ENCODE results near the gene ECHDC3.

The ECHDC3 gene

DNA sequence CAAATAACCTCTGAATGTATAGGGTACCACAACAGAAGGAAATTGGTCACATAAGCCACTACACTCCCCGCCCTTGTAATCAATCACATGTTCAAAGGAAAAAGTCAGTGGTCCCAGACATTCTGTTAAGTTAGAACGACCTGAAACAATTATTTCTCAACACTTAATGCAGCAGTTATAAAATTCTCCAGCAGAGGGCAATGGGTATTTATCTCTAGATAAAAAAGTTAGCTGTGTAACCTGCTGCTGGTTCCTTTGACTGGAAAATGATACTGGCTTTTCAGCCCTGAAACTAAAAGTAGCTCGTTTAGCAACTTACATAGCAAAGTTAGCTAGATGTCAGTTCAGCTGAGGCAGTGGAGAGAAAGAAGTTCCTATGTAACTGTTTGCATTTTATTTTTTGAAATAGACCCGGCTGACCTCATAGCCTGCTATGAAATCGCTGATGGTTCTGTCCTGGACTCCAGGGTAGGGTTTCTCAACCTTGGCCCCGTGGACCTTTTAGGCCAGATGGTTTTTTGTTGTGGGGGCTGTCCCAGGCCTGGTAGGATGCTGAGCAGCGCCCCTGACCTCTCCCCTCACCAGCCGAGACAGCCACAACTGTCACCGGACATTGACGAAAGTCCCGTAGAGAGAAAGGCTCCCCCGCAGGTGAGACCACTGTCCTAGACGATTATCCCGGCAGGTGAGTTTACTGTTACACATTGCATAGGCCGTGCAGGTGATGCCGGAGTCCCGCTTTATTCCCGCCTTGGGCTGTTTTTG, 40.8 kb downstream of the ECHDC3 start:
- DNase-seq (ENCODE audit: low spot score), result peak; percentile 26

DNA sequence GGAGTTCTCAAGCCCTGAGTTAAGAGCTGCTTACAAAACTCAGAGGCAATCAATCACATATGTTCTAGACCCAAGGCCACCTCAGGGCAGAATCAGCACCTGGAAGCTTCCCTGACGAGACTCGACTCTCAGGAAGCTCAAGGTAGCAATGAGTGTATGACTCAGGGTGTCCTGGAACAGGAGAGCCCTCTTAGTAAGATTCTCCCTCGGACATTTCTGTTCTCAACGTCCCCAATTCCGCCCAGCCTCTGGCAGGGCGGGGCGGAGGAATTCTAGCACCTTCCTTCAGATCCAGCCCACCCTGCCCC, 41.3 kb downstream of the ECHDC3 start:
- DNase-seq (ENCODE audit: low spot score), result no peak

DNA sequence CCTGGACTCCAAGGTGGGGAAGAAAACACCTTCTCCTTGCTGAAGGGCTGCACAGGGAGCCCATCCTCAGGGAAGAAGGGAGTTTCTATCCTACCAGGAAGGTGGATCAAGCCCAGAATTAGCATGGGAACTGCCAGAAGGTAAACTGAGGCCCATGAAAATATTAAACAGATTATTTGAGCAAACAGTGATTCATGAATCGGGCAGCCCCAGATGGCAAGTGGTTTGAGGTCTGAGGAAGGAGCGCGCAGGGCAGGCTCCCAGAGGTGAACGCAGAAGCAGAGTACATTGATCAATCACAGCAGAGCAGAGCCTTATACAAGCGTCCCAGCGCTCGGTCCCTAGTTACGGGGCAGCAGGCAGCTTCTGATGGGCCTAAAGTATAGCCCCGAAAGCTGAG, 45.2 kb downstream of the ECHDC3 start:
- no peak for DNase-seq (ENCODE audit: low spot score)

DNA sequence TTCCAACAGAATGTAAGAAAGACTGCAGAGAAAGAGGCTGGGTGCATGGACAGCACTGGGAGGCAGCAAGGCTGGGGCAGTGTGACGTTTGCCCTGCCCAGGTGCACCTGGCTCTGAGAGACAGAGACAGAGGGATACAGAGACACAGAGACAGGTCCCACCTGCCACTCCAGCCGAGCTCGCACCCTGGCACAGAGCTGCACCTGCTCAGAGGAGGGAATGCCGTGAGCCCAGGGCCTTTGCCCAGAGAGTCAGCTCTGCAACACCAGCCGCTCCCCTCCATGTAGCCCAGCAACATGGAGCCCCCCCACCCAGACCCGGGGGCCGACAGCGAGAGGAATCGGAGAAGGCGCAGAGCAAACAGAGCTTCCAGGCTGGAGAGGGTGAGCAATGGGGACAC, 45.7 kb downstream of the ECHDC3 start:
- DNase-seq (ENCODE audit: low spot score), result no peak

DNA sequence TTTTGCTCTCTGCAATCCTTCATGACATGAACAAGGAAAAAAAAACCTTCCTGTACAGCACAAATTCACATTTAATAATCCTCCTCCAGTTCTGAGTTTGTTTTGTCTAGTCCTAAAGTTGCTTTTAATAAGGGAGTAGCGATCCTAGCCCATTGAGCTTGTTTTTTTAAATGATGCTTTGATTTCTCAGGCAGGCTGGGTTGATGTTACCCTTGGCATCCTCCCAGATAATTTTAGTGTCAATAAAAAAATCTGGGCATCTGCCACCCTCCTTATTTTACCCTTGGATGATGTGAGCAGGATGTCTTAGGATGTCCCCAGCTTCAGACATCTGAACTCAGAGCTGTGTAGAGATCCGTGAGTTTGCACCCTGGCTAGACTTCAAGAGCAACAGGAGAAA, 47.1 kb downstream of the ECHDC3 start:
- no peak for DNase-seq (ENCODE audit: low spot score)

DNA sequence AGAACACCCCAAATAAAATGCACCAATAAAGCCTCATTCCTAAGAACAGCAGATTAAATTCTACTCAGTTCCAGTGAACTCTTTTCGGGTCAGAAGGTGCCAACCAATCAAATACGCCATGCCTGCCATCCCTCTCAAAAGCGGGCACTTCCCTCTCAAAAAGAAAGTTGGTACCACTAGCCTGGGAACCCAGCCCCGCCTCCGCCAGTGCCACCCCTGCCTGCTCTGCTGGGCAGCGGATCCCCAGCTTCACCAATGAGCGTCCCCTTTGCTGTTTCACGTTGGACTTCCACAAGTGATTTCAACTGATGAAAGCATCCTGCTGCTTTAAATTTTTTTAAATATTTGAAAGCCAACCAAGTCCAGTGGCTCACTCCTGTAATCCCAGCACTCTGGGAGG, 47.8 kb downstream of the ECHDC3 start:
- DNase-seq (ENCODE audit: low spot score), result no peak

DNA sequence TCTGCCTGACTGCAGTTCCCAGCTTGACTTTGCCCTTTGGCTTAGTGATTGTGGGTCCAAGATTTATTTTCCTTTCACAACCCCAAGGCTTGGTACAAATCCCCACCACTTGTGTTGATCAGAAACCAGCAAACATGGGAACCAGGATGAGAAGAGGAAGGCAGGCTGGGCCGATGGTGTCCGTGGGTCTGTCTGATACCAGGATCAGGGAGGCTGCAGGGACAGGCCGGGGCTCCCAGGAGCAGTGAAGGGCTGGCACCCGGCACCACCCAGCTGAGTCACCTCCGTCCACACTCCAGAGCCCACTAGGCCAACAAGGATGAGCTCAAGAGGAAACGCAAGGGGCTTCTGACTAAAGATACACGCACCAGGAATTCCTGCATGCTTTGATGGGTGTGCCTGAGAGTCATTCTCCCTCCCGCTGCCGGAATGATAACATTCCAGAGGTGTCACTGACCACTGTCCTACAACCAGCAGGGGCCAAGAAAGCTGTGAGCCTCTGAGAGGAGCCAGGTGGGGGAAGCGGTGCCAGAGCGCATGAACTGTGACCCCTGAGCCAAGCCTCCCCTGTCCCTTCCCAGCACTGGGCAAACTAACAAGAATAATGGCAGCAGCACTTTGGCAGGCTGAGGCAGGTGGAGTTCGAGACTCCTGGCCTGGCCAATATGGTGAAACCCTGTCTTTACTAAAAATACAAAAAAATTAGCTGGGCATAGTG, 51.7 kb downstream of the ECHDC3 start:
- DNase-seq (ENCODE audit: low spot score), result no peak

DNA sequence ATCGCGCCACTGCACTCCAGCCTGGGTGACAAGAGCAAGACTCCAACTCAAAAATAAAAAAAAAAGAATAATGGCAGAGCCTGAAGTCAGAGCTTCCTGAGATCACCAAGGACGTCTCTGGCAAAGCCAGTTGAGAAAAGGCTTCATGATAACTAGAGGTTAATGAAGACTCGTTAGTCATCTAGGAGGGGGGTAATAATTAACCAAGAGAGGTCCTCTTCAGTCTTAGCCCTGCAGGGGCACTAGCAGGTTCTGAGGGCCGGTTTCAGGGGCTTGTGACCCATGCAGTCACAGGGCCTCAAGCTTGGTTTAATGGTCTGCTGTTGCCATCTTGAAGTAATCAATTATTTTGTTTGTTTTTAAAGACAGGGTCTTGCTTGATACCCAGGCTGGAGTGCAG, 52.4 kb downstream of the ECHDC3 start:
- no peak for DNase-seq (ENCODE audit: low spot score)

DNA sequence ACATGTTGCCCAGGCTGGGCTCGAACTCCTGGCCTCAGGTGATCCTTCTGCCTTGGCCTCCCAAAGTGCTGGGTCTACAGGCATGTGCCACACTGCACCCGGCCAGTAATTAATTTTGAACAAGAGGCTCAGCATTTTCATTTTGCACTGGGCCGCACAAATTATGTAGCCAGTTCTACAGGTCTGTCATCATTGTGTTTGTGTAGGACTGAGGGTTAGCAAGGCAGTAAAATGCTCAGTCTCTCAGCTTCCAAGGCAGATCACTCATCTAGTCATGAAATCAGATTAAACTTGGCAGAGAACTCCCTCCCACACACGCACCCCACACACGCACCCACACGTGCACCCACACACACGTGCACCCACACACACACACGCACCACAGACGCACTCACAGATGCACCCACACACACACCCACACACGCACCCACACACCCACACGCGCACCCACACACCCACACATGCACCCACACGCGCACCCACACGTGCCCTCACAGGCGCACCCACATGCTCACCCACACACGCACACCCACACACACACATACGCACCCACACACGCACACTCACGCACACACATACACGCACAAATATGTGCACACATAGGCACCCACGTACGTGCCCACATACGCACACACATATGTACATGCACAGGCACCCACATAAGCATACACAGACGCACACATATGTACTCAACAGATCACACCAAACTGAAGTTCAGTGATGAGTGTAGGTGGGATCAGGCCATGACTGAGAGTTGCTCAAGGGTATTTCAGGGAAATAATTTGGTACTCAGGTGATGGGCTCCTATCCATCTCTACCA, 53.1 kb downstream of the ECHDC3 start:
- no peak for DNase-seq (ENCODE audit: low spot score)

DNA sequence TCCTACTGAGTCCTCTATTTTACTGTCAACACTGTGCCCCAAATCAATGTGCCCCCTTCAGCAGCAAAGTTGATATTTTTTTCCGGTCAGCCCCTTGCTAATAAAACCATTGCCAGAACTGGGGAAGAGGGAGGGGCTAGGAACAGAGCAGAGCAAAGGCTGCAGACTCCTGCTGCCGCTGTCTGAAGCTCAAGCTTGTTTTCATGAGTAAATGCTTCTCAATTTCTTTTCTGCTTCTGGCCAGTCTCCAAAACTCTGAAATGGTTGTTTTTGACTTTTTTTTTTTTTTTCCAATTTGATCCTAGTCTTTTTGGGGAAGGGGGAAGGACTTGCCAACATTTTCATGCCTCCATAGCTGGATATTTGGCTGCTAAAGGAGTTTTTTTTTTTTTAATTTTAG, 54.3 kb downstream of the ECHDC3 start:
- DNase-seq (ENCODE audit: low spot score), result no peak

DNA sequence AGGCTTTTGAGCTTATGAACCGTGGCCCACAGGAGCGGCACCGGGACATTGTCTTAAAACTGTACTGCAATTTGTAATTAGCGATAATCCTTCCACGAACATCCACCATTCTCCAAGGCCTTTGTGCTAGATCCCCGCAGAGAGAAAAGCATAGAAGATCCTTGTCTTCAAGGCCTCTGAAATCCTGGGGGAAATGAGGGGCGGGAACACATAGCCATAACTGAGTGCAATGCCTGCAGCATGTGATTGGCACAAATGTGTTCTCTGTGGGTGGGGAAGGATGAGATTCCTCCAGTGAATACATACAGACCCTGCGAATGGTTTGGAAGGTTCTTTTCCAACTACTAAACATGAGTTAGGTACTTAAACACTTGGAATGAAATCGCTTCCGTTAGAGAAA, 55.1 kb downstream of the ECHDC3 start:
- DNase-seq (ENCODE audit: low spot score), result no peak

DNA sequence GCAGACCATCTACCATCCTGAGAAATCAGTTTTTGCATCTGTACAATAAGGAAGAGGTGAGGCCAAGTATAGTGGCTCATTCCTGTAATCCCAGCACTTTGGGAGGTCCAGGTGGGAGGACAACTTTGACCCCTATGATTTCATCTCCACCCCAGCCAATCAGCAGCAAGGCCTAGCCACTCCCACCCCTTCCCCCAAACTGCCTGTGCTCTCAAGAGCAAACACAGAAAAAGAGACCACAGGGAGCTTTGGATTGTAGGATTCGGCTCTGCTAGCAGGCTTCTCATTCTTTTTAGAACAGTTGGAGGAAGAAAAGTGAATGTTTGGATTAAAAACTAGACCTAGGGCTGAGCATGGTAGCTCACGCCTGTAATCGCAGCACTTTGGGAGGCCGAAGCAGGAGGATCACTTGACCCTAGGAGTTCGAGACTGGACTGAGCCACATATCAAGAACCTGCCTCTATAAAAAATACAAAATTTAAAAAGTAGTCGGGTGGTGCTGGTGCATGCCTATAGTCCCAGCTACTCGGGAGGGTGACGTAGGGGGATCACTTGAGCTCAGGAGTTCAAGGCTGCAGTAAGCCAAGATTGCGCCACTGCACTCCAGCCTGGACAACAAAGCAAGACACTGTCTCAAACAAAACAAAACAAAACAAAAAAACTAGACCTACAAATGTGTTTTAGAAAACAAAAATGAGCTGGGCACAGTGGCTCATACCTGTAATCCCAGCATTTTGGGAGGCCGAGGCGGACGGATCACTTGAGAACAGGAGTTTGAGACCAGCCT, 55.9 kb downstream of the ECHDC3 start:
- DNase-seq (ENCODE audit: low spot score), result no peak

DNA sequence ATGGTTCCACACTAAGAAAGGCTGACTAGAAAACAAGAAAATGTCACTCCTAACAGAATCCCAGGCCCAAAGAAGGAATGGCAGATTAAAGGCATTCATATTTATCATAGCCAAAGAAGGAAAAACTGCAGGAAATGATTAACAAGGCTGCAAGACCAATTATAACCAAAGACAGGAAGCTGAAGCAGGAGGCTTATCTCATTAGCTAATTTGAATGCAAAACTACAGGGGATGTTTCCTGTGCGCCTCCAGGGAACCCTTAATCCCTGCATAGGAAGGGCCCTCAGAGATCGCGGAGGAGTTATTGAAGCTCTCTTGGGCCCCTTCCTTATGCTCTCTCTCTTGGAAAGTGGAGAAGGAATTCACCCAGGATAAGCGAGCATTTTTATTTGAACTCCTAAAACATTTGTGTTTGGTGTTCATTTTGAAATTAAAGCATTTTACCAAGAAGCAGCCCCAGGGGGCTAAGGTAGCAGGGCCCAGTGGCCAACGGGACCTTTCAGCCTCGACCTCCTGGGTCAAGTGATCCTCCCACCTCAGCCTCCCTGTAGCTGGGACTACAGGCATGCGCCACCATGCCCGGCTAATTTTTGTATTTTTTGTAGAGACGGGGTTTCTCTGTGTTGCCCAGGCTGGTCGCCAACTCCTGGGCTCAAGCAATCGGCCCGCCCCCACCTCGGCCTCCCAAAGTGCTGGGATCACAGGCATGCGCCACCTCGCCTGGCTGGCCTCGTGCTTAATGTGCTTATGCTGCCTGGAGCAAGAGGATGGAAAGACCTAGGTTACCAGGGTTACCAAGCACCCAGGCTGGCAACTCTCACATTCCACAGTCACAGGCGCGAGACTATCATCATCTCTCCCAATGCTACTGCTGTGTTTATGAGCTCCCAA, 56.9 kb downstream of the ECHDC3 start:
- DNase-seq (ENCODE audit: low spot score), result no peak

DNA sequence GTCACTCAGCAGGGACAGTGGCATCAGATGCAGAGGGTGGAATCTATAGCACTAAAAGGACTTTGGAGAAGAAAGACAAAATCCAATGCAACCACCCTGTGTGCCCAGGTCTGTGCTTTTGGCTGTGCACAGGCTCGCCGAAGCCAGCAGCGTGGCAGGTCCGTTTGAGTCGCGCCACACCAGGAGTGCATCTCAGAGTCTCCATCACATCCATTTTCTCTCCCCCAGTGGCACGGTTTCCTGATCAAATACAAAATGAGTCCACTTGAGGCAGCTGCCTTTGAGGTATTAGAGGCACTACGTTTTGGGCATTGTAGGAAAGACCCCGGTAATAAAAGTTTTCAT, 57.5 kb downstream of the ECHDC3 start:
- DNase-seq (ENCODE audit: low spot score), result no peak

DNA sequence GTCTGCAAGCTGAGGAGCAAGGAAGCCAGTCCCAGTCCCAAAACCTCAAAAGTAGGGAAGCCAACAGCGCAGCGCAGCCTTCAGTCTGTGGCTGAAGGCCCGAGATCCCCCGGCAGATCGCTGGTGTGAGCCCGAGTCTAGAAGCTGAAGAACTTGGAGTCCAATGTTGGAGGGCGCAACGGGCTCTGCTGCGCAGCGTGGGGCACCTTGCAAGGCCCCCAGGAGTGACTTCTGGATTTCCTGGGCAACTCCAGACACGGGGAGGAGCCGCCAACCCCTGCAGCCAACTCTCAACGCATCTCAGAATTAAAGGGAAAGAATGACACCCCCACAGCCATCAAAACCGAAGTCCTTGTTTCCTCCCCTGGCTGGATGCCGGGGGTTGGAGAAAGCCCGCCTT, 62.2 kb downstream of the ECHDC3 start:
- DNase-seq (ENCODE audit: low spot score), result no peak

DNA sequence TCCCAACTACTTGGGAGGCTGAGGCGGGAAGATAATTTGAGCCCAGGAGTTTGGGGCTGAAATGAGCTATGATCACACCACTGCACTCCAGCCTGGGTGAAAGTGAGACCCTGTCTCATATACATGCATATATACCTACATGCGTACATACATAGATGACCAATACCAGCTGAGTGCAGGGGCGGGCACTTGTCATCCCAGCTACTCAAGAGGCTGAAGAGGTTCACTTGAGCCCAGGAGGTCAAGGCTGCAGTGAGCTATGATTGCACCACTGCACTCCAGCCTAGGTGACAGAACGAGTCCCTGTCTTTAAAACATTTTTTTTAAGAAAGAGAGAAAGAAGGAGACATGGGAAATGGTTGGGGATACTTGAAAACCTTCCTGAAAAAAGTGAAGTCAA, 63.6 kb downstream of the ECHDC3 start:
- no peak for DNase-seq (ENCODE audit: low spot score)

DNA sequence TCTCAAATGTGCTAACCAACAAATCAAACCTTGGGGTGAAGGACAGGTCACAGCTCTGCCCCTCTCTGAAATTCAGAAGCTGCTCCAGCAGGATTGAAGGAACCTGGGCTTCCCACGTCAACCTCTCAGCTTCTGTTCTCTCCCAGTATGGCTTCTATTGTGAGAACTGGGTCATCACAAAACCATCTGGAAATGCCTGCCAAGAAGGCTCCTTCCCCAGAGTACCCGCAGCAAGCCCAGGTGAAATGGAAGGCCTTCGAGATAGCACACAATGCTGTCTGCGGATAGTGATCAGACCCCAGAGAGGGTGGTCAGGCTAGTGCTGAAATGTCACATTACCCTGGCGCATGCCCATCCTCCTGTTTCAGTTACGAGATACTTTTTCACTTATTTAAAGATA, 64.5 kb downstream of the ECHDC3 start:
- DNase-seq (ENCODE audit: low spot score), result no peak

DNA sequence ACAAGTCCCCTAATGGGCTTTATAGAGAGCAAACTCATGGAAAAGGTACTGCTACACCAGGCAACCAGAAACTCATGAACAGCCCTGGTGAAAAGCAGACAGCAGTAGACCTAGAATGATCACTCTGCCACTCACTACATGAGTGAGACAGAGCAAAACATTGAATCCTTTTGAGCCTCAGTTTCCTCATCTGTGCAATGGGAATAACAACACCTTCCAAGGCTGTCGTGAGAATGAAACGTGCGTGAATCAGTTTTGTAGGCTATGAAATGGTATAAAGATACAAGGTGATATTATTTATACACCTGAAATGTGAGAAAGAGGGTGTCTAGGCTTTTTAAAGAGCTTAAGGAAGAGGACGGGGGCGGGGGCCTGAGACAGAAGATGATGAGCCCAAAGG, 66.6 kb downstream of the ECHDC3 start:
- no peak for DNase-seq (ENCODE audit: low spot score)

DNA sequence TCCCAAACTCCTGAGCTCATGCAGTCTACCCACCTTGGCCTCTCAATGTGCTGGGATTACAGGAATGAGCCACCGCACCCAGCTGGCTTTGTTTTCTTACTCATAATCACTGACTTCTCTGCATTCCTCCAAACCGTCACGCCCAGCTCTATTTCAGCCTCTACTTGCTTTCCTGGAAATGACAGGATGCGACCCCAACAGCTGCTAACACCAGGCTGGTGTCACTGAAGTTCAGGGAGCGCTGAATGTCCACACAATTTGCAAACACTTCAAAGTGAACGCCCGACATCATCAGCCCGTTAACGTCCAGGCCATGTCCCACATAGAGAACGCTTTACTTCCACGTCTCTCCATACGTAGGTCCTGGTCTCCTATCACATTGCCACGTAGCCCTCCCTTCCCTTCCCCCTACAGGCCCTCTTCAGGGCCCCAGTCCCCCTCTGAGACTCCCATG, 68.2 kb downstream of the ECHDC3 start:
- DNase-seq (ENCODE audit: low spot score), result no peak

DNA sequence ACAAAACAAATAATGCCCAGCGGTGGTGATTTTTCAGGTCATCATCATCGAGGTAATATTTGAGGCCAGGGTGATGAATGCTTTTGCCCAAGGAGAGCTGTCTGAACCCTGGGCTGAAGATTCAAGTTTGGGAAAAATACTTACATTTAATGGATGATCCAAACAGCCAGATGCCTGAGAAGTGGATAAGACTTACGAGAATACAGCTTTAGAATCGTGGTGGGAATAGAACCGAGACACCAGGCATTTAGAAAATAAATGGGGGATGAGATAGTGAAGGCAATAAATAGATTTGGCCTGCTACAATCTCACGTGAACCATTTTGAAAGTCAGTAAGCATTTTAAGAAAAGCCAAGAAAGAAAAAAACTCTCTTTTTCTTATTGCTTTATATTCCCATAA, 68.8 kb downstream of the ECHDC3 start:
- no peak for DNase-seq (ENCODE audit: low spot score)

DNA sequence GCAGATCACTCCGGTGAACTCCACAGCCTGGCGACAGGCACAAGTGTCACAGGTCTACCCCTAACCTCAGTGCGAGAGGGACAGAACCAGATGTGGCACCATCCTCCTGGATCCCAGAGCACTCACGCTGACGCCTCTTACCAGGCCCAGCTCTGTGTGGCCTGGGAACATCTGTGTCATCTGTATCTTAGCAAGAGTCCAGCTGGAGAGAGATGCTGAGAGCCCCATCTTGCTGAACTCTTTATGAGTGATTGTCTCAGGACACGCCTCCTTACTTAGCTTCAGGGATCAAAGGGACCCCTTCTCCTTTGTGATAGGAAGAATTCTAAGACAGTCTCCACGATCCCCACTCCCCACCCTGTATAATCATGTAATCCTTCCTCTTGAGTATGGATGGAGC, 71.0 kb downstream of the ECHDC3 start:
- DNase-seq (ENCODE audit: low spot score), result no peak

Measured in CD4-positive, alpha-beta T cell treated with Interleukin-15 for 4 hours (primary cell).